Suppressor macrophage treated with lipopolysaccharide for 4 hours (primary cell): ENCODE measurements around the gene MAPK4.
A peak's percentile ranks its signal among the peaks of the same experiment; 100 is the strongest.

Experiments
- DNase-seq: peaks from one replicate; pipeline ENCODE4 v3.0.0-alpha.2; 2020

MAPK4 gene

DNA sequence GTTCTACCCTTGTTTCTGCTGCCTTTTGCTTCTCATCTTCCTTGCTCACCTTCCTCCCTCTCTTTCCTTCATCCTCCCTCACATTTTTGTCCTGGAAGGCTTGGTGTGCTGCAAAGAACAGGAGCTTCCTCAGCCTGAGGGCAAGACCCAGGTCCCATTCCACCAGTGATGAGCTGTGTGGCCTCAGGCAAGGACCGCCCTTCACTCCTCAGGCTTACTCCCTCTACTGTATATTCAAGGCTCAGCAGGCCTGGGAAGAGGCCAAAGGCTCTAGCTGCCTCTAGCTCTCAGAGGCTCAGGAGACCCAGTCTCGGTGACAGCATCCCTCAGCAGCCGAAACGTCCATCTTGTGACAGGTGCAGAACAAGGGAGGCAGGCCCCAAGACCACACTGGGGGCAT lies 162.4 kb downstream of the MAPK4 start:
- DNase-seq: no peak

DNA sequence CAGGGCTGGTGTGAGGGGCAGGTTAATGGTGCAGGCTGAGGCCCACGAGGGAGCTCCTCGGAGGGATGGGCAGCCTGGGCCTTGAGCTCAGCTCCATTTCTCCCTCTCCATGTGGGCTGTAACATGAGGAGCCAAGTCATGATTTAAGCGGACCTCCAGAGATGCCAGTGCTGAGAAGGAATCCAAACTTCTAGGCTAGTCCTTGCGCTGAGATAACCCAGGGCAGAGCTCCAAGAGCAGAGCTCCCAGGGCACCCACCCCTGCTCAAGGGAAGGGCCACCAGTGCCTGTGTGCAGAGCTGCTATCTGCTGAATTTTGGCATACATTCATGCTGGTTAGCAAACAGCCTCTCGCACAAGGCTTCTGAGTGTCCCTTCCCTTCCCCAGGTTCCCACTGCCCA lies 164.9 kb downstream of the MAPK4 start:
- DNase-seq: no peak

DNA sequence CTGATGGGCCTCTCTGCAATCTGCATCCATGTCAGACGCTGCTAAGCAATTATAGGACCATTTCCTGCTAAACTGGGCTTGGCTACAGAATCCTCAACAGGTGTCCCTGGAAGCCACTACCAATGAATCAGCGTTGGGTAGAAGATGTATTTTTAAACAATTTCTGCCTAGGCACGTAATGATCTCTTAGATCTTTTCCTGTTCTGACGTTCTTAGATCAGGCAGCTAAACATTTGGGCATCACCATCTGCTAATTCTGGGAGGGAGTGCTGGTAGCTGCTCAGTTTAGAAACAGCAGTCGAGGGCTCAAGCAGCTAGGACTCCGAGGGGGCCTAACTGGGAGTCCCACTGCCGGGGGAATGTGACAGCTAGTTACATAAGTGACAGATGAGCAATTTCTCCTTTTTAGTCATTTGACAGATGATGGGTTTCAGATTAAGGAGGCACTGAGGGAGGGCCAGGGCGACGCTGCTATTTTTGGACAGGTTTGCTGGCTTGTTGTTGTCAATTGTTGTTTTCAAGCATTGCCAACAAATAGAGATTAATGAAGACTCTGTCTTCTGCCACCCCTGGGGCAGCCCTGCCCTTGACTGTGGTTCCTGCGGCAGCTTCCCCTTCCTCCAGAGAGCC lies 167.2 kb downstream of the MAPK4 start:
- no peak for DNase-seq

DNA sequence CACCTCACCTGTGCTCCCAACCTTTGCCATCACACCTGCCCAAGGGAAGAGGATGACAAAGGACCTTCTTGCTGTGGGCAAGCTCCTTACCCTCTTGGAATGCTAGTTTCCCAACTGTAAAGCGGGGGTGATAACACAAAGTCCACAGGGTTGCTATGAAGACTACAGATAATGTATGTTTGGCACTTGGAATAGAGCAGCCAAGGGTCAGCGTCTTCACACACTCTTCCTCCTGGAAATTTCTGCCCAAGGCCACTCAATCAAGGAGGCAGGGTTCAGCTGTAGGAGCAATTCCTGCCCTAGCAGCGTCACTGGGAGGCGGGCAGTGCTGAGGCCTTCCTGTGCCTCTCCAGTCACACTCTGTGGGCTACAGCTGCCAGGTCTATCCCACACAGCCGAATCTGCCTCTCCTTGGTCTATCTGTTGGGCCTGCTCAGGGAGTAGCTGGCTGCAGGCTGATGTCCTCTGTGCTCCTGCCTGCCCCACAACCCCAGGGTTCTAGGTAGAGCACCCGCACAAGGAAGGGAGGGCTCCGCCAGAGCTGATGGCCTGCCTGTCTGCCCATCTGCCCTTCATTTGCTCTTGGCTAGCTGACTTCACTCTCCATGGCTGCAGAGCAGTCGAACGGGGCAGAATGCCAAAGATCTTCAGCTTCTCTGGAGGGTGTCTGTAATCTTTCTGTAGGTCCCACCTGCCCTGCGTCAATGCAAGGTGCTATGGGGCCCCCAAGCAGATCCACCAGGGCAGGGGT lies 168.0 kb downstream of the MAPK4 start:
- DNase-seq: no peak

DNA sequence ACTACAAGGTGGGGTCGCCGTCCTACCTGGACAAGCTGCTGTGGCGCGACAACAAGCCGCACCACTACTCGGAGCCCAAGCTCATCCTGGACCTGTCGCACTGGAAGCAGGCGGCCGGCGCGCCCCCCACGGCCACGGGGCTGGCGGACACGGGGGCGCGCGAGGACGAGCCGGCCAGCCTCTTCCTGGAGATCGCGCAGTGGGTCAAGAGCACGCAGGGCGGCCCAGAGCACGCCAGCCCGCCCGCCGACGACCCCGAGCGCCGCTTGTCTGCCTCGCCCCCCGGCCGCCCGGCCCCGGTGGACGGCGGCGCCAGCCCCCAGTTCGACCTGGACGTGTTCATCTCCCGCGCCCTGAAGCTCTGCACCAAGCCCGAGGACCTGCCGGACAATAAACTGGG lies 169.5 kb downstream of the MAPK4 start:
- no peak for DNase-seq

DNA sequence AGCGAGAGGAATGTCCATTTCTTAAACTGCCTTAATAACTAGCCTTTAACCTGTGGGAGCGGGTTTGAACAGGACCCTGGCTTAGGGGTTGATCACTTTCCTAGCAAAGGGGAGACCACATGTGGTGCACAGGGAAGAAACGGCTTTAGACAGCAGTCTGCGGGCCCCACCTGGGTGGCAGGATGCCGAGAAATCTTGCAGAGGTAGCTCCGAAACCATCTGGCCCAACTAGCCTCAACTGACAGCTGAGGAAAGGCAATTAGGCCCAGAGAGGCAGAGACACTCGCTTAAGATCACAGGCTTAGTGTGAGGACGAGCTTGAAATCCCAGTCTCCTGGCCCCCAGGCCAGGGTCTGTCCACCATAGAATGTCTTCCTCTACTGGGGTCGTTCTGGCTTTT lies 170.1 kb downstream of the MAPK4 start:
- no peak for DNase-seq

DNA sequence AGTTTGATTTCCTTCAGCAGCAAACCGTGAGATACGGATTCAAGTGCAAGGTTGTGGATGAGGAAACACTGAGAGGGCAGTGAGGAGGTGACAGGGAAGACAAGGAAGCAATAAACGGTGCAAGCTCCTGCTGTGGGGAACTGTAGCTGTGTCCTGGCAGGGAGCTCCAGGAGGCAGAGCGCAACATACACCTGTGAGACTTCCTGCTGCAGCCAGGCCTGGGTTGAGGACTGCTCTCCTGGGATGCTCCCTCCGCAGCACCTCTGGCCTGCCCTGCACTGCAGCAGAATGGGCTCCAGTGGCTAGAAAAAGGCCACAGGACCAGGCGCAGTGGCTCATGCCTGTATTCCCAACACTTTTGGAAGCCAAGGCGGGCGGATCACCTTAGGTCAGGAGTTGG lies 174.5 kb downstream of the MAPK4 start:
- no peak for DNase-seq

DNA sequence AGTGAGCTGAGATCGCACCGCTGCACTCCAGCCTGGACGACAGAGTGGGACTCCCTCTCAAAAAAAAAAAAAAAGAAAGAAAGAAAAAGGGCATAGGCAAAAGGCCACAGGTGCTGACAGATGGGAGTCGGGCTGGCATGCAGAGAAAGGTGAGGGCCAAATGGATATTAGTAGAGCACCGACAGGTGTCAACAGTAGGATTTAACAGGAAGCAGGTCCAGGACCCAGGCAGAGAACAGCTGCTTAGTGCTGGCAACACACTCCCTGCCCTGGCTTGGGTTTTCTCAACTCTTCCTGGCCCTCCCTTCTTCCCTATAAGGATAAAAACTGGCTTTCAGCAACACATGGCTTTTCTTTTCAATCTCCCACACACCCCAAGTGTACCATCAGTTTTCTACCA lies 175.0 kb downstream of the MAPK4 start:
- no peak for DNase-seq

DNA sequence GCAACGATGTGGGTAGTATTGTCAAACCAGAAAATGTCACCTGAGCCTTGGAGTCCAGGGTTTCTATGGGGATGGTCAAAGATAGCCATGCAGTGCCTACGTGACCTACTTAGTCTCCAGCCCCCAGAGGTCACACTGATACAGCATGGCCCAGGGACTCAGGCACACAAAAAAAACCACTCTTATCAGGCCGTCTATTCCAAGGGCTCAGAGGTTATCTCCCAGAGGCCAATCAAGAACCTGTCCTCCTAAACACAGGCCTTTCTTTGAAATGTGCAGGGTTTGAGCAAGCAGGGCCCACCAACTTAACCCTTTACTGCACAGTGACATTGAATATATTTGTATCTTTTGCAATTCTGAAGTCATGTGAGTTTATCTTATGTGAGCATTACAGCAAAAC lies 177.2 kb downstream of the MAPK4 start:
- DNase-seq: no peak

DNA sequence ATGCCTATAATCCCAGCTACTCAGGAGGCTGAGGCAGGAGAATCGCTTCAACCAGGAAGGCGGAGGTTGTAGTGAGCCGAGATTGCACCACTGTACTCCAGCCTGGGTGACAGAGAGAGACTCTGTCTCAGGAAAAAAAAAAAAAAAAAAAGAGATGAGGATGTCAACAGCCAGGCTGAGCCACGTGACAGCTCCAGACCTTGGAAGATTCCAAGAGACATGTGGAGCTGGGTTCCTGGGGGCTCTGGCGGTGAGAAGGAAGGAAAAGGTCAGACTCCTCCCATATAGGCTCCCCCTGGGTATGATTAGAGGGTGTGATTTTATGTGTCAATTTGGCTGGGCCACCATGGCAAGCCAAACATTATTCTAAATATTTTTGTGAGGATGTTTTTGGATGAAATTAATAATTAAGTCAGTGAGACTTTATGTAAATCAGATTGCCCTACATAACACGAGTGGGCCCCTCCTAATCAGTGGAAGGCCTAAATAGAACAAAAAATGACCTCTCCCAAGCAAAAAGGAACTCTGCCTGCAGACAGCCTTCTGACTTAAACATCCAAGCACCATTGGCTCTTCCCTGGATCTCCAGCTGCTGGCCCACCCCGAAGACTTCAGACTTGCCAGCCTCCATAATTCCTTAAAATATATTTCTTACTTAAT lies 178.3 kb downstream of the MAPK4 start:
- no peak for DNase-seq

DNA sequence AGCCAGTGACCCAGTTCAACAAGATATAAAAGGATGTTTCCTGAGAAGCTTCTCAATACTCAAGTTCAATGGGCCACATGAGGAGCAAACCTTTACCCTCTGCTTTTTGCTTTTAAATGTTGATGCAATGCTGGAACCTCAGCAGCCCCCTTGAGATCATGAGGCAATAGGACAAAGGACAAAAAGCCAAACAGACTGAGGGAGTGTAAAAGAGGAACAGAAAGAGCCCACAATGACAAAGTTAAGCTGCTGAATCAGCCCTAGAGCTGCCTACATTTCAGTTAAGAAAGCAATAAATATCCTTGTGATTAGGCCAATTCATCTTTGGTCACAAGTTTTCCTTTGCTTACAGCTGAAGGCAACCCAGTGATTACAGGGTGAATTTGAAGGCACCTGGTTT lies 183.1 kb downstream of the MAPK4 start:
- peak; percentile 48 for DNase-seq

DNA sequence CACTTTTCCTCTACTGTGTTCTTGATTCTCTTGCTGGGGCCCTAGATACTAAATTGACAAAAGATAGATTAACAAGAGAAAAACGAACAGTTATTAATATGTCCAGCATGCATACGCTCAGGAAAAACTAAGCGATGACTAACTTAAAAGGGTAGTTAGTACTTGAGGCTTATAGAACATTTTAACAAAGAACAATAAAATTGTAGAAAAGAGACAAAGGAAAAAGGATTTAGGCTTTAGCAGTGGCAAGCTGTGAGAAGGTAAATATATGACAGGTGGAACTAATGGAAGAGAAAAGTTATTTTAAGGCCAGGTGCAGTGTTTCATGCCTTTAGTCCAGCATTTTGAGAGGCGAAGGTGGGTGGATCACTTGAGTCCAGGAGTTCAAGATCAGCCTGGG lies 184.4 kb downstream of the MAPK4 start:
- no peak for DNase-seq

DNA sequence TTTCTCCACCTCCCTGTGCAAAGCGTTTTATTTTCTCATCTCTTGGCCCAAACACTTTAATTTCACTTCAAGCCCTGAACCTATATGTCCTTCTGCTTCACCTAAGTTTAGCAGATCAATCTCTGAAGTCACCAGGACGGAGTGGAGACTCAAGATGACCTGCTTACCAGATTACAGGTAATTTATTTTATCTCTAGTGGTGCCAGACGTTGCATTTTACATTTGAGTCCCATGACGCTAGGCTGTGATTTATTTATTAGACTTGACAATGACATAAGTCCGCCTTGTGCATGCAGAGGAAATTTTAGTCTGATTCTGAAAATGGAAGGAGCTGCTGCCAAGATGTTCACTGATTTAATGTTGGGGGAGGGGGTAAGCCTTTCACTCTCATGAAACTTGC lies 186.1 kb downstream of the MAPK4 start:
- no peak for DNase-seq

DNA sequence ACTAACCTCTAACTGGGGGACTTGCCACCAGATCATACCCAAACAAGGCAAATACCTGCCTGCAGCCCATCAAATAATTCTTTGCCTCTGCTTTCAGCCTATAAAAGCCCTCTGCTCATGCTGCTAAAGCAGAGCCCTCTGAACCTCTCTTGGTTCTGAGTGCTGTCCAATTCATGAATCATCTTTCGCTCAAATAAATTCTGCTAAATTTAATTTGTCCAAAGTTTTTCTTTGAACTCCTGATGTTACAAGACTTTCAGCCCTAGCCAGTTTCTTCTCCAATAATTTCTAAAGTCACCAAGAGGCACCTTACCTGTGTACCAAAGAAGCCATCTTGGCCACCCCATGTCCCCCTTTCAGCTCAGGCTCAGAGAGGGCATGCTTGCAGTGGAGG lies 188.0 kb downstream of the MAPK4 start:
- no peak for DNase-seq

DNA sequence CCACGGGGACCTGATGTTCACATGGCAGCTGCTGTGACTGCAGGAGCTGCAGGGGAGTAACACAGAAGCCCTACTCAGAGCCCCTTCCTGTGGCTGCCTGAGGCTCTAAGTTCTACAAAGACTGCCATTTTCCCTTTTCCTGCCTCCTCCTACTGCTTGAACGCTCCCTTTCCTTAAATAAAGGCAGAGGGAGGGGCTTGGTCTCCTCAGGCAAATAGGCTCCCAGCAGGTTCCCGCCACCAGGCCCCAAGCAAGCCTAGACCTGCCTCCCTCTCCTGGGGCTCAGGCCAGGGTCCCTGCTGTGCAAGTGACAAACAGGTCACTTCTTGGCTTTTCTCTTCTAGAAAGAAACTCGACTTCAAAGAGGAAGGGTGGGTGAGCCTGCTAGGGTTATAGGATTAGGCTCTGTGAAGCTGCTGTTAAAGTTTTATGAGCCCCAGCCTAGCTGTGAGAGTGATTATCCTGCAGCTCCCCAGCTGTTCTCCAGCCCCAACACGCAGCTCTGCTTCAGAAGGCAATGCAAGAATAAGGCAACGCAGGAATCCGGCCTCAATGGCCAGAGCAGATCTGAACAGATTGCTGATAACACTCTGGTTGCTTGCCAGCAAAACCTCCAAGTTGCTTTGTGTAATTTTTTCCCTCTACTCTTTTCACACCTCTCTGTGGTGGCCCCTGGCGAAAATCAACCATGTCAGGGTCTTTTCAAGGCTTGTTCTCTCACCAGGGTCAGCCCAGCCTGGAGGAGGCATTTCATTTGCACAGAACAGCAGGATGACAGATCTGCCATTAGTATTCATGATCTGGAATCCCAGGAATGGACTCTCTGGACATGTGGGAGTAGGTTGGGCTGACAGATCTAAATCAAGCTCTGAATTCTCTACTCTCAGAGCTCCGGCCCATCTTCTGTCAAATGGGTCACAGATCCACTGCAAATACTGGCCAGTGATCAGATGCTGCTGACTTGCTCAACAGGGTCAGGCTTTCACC lies 188.6 kb downstream of the MAPK4 start:
- DNase-seq: no peak

DNA sequence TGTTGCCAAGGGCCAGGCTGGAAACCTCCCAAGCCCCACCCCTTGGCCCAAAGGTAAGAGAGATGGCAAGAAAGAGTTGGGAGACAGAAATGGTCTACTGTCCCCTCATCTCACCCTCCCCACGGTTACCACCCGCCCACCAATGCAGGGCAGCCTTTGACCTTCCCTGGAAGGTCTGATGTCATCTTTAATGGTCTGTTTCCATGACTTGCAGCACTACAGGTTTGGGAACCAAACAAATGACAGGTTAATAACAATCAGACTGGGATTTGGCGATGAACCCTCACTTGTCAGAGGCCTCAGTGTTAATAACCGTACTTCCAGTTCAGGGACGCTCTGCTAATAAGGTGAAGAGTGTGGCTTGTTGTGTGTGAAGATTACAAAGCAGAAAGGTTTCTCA lies 189.5 kb downstream of the MAPK4 start:
- no peak for DNase-seq

DNA sequence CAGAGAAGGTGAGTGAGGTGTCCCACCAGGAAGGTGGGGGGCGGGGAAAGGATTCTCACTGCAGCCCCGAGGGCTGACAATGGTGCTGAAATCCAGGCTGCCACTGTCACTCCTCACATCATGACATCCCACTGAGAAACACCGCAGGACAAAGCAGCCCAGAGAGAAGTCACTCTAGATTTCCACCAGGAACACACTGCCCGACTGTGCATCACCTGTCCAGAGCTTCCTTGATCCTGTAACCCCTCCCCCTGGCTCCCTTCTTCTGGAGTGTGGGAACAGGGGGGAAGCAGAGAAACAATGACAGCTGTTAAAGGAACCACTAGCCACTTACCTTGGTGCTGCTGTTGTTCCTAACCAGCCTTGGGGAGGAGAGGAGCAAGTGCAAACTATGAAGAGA lies 190.1 kb downstream of the MAPK4 start:
- no peak for DNase-seq

DNA sequence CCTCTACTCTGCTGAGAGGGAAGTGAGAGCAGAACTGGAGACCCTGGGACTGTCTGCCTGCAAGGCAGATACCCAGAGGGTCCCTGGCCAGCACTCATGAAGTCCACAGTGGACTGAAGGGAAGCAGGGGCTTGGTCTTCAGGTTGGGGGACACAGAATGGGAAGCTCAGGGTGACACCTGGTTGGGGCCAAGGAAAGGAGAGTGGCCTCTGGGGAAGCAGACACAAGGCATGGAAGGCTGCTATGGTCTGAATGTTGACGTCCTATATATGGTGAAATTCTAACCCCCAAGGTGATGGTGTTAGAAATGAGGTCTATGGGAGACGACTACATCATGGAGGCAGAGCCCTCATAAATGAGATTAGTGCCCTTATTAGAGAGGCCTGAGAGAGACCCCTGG lies 190.7 kb downstream of the MAPK4 start:
- DNase-seq: no peak

DNA sequence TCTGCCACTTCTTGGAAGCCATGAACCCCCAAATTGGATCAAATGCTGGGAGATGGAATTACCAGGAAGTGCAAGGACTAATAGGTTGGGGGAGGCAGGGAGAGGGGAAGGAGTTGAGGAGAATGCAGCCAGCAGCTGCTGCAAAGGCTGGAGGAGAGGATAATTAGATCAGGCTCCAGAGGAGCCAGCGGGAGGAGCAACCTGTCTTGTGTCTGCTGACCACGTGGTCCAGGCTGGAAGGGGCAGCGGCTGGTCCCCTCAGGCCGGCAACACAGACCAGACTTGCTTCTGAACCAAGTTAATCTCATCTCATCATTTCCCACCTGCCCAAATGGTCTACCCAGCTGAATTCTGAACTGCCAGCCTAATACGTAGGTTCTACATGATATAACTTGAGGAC lies 191.6 kb downstream of the MAPK4 start:
- DNase-seq: no peak

DNA sequence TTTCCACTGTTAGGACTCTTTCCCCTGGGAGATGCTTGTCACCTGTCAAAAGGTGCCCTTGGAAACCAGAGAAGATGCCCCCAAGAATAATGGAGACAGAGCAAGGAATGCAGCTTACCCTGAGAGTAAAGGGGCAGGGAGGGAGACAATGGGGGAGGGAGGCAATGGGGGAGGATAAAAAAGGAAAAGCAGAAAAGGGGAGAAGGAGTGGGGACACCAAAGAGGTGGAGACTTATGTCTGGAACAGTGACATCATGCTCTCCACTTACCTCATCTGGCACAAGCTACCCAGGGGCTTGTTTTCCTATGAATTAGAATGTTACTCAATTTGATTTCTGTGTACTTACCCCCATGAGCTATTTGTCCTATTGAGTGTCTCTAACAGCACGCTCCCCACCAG lies 192.1 kb downstream of the MAPK4 start:
- DNase-seq: no peak

DNA sequence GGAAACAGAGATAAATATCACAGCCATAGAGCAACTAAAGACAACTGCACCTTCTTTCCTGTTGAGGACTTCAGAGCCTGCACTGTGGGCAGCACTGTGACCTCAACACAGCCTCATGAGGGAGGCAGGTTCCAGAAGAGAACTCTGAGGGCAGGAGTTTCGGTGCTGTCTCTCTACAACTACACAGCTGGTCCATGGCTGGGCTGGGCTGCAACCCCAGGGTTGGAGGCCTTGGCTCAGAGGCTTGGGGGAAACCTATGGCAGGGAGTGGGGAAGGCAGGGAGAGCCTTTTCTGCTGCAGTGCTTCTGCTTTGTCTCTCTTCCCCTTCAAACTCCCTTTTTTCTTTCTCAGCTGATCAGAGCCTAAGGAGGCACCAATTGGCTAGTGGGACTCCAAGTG lies 193.4 kb downstream of the MAPK4 start:
- DNase-seq: no peak

DNA sequence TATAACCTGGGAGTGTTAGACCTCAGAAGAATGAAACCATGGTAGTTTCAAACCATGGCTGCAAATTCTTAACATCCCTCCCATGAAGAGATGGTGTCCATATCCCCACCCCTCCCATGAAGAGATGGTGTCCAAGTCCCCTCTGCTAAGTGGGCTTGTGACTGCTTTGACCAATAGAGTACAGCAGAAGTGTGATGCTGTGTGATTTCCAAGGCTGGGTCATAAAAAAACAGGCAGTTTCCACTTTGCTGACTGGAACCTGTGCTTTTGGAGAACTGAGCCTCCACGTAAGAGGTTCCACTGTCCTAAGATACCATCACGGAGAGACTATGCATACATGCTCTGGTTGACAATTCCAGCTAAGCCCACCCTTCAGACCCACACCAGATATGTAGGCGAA lies 194.4 kb downstream of the MAPK4 start:
- no peak for DNase-seq

DNA sequence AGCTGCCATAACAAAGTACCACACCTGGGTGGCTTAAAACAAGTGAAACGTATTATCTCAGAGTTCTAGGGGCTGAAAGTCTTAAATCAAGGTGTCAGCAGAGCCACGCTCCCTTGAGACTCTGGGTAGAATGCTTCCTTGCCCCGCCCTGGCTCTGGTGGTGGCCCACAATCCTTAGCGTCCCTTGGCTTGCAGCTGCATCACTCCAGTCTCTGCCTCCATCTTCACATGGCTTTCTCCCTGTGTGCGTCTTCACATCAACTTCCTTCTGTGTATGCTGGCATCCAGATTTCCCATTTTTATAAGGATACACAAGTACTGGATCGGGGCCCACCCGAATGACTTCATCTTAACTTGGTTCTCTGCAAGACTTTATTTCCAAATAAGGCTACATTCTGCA lies 197.5 kb downstream of the MAPK4 start:
- no peak for DNase-seq
